Peyer's patch (tissue), 4 donors: ENCODE results near the gene PRTG.

Experiments used
- CTCF ChIP-seq, 6 experiments: fragments of 450-650 bp in 4 of 6; fragments of 200-600 bp in 2 of 6; sonication (generic) in 1 of 6; IDR thresholded peaks; one replicate each; pipeline ENCODE4 v1.5.1; 2017 to 2019; ENCODE audit warnings: antibody characterized with exemption in 6 of 6, mild to moderate bottlenecking in 3 of 6, moderate library complexity in 1 of 6
- POLR2A ChIP-seq, 2 donors: fragments of 450-650 bp; IDR thresholded peaks; one replicate each; pipeline ENCODE4 v1.5.1; 2017; ENCODE audit warnings: antibody characterized with exemption in 2 of 2, mild to moderate bottlenecking in 2 of 2, moderate library complexity in 2 of 2

- TF ChIP-seq CTCF (IDR thresholded peaks at IDR 0.05) (no peak), POLR2A (IDR thresholded peaks at IDR 0.05) (no peak)
Observed at GRCh38 chr15:55661428-55661827, 81.5 kb downstream of the PRTG start.
